GM12872 (cell line): ENCODE results near the gene CAMK1G.

Source experiments
- TF ChIP-seq, protein P1 (sequence below): IDR thresholded peaks from 3 replicates; pipeline ENCODE4 v1.5.1; 2011; ENCODE audit warnings: low read depth, mild to moderate bottlenecking, low read length, moderate library complexity; ENCODE audit not compliant: insufficient read depth

Gene CAMK1G

DNA sequence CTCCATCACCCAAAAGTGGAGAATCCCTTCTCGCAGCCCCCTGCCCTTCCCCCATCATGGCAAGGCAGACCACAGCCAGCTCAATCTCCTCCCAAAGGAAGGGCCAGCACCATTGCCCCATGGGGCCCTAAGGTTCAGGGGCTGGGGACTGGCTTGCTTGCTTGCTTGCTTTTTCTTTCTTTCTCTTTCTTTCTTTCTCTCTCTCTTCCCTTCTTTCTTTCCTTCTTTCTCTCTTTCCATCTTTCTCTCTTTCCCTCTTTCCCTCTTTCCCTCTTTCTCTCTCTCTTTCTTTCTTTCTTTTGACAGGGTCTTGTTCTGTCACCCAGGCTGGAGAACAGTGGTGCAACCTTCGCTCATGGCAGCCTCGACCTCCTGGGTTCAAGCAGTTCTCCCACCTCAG, 38.1 kb upstream of the CAMK1G start:
- TF ChIP-seq, protein P1, sequence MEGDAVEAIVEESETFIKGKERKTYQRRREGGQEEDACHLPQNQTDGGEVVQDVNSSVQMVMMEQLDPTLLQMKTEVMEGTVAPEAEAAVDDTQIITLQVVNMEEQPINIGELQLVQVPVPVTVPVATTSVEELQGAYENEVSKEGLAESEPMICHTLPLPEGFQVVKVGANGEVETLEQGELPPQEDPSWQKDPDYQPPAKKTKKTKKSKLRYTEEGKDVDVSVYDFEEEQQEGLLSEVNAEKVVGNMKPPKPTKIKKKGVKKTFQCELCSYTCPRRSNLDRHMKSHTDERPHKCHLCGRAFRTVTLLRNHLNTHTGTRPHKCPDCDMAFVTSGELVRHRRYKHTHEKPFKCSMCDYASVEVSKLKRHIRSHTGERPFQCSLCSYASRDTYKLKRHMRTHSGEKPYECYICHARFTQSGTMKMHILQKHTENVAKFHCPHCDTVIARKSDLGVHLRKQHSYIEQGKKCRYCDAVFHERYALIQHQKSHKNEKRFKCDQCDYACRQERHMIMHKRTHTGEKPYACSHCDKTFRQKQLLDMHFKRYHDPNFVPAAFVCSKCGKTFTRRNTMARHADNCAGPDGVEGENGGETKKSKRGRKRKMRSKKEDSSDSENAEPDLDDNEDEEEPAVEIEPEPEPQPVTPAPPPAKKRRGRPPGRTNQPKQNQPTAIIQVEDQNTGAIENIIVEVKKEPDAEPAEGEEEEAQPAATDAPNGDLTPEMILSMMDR, result no peak

DNA sequence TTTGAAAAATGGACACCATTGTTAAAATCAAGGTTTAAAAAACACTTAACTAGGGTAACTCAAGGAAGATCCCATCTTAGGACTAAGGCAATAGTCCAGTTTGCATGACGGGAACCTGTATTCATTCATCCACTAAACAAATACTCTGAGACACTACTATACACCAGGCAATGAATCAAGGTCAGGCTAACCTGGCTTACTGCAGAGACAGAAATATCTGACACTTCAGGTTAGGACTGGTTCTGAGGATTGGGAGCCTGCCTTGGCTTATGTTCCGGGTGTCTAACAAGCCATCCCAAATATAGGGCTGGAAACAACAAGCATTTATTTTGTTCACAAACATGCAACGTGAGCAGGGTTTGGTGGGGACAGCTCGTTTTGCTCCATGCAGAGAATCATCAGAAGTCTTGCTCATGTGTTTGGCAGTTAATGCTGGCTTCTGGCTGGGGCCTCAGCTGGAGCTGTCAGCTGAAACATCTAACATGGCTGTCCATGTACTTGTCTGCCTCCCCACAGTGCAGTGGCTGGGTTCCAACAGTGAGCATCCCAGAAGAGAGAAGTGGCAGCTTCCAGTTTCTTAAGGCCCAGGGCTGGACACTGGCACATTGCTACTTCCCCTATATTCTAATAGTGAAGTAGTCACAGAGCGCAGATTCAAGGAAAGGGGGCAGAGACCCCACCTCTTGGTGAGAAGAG, 37.0 kb upstream of the CAMK1G start:
- TF ChIP-seq, protein P1, result no peak

DNA sequence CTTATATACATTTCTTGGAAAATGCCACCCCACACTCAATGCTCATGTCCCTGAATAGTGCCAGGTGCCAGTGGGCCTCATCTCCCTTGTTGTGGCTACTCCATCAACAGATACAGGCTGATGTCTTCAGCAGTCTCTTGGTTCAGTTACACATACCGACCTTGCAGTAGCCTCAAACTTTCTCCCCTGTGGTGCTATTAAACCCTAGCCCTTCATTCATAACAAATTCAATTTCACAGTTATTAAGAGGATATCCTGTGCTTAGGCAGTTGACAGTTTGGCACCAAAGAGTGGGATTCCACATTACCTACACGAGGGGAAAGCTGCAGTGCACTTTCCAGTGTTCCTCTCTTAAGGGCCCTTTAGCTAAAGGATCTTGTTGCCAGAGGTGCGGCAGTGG, 35.9 kb upstream of the CAMK1G start:
- TF ChIP-seq, protein P1, result no peak

DNA sequence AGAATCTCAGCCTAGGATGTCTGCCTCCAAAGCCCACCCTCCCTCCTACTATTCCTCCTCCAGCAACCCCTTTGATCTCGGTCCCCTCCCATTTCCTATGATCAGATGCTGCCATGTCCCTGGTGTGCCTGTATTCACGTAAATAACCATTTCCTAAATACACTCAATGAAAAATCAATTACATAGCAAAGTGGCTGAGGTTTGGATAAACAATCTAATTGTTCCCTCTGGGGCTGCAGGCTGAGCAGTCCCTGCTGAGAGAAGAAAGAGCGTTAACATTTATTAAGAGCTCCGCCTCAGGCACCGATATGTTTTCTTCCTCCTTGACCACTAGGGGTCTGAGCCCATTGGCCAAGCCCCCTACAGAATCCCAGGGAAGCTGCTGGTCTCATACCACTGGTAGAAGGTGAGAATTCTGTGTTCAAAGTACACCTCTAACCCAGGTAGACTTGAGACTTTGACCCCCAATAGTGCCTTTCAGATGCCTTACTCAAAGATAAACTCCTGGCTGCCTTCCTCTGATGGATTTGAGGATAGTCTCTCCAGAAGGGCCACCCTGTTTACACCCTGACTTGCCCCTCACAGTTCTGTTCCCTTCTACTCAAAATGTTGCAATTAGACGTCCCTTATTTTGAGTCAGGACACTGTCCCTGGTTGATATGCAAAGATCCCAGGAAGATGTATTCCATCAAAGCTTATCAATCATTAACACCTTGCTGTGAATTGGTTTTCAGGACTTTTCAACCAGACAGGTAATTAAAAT, 33.9 kb upstream of the CAMK1G start:
- TF ChIP-seq, protein P1, result peak; percentile 39; the same call in 1 of the 3 replicates

DNA sequence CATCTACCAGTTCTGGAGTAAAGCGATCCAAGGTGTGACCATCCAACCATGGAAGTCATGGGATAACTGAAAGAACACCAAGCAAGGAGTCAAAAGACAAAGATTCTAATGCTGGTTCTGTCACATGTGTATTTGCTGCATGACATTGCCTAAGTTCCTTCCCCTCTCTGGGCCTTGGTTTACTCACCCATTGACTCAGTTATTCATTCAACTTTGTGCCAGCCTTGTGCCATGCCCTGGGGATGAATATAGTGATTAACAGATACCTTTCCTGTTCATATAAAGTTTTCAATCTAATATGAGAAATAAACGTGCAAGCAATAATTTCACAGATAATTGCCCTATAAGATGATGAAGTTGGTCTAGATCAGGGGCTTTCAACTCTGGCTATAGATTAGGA, 33.0 kb upstream of the CAMK1G start:
- TF ChIP-seq, protein P1, result no peak

DNA sequence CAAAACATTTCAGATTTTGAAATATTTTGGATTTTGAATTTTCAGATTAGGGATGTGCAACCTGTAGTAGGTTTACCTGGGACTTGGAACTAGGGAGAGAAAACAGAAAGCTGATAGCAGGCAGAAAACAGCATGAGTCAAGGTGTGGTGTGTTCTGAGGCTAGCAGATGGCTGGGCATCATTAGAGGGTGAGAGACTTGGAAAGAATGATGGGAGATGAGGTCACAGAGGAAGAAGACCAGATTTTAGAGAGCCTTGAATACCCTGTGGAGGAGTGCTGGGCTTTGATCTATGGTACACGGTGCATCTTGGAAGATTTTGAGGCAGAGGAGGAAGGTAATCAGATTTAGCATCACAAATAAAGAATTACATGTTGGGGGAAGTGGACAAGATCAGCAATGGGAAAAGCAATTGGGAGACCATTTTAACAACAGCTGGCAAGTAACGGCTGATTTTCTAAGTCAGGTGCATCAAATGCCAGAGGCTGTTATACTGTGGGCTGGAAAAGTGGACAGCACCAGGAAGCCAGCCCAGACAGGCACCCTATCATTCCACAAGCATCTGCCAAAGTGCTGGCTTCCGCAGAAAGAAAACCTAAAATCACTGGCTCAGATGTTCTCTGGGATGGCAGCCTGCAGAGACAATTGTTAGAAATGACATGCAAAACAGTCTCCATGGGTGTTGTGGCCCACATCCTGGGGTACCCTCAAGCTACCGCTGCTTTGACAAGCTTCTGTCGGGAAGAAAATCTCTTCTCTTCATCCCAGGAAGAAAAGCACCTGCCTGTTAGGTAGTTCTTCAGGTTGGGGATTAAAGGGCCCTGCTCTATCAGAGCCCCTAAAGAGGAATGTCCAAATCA, 30.9 kb upstream of the CAMK1G start:
- TF ChIP-seq, protein P1, result no peak
